Fibroblast of the aortic adventitia (primary cell): ENCODE measurements around the gene SDE2. TPM values are rescaled to one million over a fixed set of nuclear protein-coding genes. Genes with fewer than 3 reads are reported as not detected.
"Not testable (repeated sequence)": the region's sequence is repeated elsewhere in the genome, so short reads cannot be mapped to it uniquely, and the experiment has no call there.

Experiments
- DNase-seq: peaks from one replicate; pipeline ENCODE4 v3.0.0-alpha.2; 2010; ENCODE audit warnings: low read depth
- H3K4me3 ChIP-seq: 2 replicates; pipeline ENCODE4 v1.5.1; 2011; ENCODE audit warnings: low read depth, mild to moderate bottlenecking, control low read depth, low read length, moderate library complexity
- CTCF ChIP-seq: IDR thresholded peaks from 2 replicates; pipeline ENCODE4 v1.5.1; 2011; ENCODE audit warnings: mild to moderate bottlenecking, low read length, control low read depth, inconsistent platforms; ENCODE audit not compliant: insufficient read depth
- total RNA-seq: library from RNA; depleted of rRNA; stranded (reverse); fragments of >200 nt; gene quantifications from 2 replicates; pipeline ENCODE4 v1.2.3, GENCODE V29; 2012; ENCODE audit warnings: low replicate concordance

Gene SDE2
- total RNA-seq, 1 donor: 21.6 TPM

GRCh38 chr1:225942574-225942973 is 56.6 kb downstream of the SDE2 start:
- TF ChIP-seq CTCF: no peak
- no peak overlapping the region for H3K4me3 ChIP-seq
- no peak for DNase-seq

DNA sequence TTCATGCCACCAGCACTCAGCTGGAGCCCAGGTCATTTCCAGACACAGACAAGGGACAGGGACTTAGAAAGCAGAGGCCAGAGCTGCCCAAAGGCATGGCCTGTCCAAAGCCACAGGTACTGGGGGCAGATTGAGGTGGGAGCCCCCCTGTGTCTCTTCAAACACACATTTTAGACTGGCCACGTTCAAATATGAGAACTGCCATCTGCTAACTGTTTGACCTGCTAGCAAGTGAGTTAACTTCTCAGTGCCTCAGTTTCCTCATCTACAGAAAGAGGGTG is 57.3 kb downstream of the SDE2 start:
- no peak overlapping the region for H3K4me3 ChIP-seq
- no peak for TF ChIP-seq CTCF
- DNase-seq: no peak

- no peak for TF ChIP-seq CTCF
- no peak for DNase-seq
- H3K4me3 ChIP-seq: no peak within 1 kb of the TSS
These were observed 57.8 kb downstream of the SDE2 start, which contains the start of gene LEFTY2 for GRCh38 chr1:225941187-225941941. LEFTY2 (minus strand) TSS chr1:225941220; CDS start chr1:225941140, 80 bp downstream.

GRCh38 chr1:225940385-225941151 is 58.6 kb downstream of the SDE2 start:
- no peak for TF ChIP-seq CTCF
- no peak overlapping the region for H3K4me3 ChIP-seq
- DNase-seq: no peak

GRCh38 chr1:225939939-225940310 is 59.2 kb downstream of the SDE2 start:
- H3K4me3 ChIP-seq, DNase-seq: not testable (repeated sequence)

- not testable (repeated sequence) for DNase-seq, H3K4me3 ChIP-seq
These were observed 59.8 kb downstream of the SDE2 start for GRCh38 chr1:225939097-225939938.

DNA sequence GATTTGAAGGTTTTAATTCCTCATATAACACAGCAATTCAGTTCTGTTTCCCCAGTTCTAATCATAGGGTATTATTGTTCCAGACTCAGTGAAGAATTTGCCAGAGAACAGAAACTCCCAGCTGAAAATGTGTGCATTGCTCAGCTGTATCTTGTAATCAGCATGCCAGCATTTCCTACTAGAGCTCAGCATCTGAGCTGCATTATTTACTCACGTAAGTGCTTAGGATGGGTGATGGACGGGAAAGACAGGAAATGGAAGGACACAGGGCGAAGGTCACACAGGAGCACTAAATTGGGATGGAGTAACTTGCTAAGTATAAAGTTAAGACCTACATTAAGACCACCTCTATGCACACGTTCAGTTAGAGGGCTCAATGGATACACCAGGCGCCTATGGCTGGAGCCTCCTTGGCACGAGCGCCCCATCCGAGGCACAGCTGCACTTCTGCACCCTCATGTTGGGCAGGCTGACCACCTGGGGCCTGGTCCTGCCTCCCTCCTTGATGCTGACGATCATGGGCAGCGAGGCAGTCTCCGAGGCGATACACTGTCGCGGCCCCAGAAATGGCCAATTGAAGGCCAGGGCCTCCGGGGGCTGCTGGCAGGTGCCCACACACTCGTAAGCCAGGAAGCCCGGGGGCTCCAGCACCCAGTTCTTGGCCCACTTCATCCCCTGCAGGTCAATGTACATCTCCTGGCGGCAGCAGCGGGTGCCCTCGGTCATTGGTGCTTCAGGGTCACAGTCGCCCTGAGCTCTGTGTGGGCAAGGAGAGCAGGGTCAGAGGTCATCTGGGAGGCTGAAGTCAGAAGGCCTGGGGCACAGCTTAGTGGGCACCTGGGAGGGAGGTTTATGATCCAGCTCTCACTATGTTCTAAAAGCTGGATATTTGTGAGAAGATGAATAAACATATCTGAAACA is 61.8 kb downstream of the SDE2 start:
- H3K4me3 ChIP-seq: no peak overlapping the region
- TF ChIP-seq CTCF: no peak
- DNase-seq: no peak
